ENCODE results near the gene PBX4. TPM values are rescaled to one million over a fixed set of nuclear protein-coding genes. Genes with fewer than 3 reads are reported as not detected.

PBX4 gene
- total RNA-seq, 1 experiment from 2014 or later, result 8.3 TPM

DNA sequence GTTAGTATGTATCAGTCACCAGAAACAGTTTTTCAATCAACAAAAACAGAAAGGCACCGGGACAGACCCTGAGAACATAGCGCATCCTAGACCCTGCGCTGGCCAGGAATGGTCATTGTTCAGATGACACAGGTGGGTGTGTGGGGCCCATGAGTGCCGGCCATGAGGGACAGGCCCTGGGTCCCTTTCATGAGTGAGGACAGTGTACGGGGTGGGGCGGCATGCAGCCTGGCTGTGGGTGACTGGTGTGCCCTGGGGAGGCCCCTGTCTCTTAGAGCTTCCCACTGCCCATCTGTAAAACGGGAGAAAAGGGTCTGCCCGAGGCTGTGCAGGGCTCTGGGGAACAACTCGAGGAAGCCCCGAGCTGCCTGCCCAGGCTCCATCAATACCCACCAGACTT, 25.8 kb downstream of the PBX4 start:
- intact Hi-C loops (cut with micrococcal nuclease; ENCODE audit: unreplicated experiment), result no loop called here
- TF ChIP-seq, protein P1, sequence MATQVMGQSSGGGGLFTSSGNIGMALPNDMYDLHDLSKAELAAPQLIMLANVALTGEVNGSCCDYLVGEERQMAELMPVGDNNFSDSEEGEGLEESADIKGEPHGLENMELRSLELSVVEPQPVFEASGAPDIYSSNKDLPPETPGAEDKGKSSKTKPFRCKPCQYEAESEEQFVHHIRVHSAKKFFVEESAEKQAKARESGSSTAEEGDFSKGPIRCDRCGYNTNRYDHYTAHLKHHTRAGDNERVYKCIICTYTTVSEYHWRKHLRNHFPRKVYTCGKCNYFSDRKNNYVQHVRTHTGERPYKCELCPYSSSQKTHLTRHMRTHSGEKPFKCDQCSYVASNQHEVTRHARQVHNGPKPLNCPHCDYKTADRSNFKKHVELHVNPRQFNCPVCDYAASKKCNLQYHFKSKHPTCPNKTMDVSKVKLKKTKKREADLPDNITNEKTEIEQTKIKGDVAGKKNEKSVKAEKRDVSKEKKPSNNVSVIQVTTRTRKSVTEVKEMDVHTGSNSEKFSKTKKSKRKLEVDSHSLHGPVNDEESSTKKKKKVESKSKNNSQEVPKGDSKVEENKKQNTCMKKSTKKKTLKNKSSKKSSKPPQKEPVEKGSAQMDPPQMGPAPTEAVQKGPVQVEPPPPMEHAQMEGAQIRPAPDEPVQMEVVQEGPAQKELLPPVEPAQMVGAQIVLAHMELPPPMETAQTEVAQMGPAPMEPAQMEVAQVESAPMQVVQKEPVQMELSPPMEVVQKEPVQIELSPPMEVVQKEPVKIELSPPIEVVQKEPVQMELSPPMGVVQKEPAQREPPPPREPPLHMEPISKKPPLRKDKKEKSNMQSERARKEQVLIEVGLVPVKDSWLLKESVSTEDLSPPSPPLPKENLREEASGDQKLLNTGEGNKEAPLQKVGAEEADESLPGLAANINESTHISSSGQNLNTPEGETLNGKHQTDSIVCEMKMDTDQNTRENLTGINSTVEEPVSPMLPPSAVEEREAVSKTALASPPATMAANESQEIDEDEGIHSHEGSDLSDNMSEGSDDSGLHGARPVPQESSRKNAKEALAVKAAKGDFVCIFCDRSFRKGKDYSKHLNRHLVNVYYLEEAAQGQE (IDR thresholded peaks at IDR 0.05; ENCODE audit: insufficient read depth in 1 of 2, low read depth in 2 of 2, low read length in 1 of 2), result no peak
- TF ChIP-seq TCF7L2 (IDR thresholded peaks at IDR 0.05; ENCODE audit: low read depth, low read length), result no peak
- TF ChIP-seq SIN3A (IDR thresholded peaks at IDR 0.05; ENCODE audit: borderline replicate concordance, insufficient read depth, low read depth, low read length), result no peak
- TF ChIP-seq, protein P2, sequence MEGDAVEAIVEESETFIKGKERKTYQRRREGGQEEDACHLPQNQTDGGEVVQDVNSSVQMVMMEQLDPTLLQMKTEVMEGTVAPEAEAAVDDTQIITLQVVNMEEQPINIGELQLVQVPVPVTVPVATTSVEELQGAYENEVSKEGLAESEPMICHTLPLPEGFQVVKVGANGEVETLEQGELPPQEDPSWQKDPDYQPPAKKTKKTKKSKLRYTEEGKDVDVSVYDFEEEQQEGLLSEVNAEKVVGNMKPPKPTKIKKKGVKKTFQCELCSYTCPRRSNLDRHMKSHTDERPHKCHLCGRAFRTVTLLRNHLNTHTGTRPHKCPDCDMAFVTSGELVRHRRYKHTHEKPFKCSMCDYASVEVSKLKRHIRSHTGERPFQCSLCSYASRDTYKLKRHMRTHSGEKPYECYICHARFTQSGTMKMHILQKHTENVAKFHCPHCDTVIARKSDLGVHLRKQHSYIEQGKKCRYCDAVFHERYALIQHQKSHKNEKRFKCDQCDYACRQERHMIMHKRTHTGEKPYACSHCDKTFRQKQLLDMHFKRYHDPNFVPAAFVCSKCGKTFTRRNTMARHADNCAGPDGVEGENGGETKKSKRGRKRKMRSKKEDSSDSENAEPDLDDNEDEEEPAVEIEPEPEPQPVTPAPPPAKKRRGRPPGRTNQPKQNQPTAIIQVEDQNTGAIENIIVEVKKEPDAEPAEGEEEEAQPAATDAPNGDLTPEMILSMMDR (IDR thresholded peaks at IDR 0.05), result no peak
- TF ChIP-seq POLR2AphosphoS5 (IDR thresholded peaks at IDR 0.05; ENCODE audit: low read depth, low read length), result no peak
- BruUV-seq (replicated peaks), result no TSS peak
- H3K27me3 ChIP-seq (ENCODE audit: control insufficient read depth, insufficient read depth, low read length), result no peaks in the 10 kb centered on the region
- DNase-seq (ENCODE audit: low read depth, low spot score), result no peak
- no peak overlapping the region for H3K27ac ChIP-seq (ENCODE audit: low read length)
- no peaks in the 10 kb centered on the region for H3K9me3 ChIP-seq (ENCODE audit: control insufficient read depth, insufficient read depth, low read depth, low read length)
- in situ Hi-C loops (cut with HindIII; ENCODE audit: low pct_unique_long_range_greater_than_20kb, low sequenced_read_pairs), result no loop called here
- no peak overlapping the region for H3K4me3 ChIP-seq (ENCODE audit: low read depth in 2 of 2, low read length in 2 of 2)
- POLR2A ChIA-PET, result no interaction called here
- H3K4me1 ChIP-seq (ENCODE audit: control insufficient read depth, insufficient read depth, low read length), result peaks cover 10% of the 10 kb centered on the region
- CTCF ChIA-PET, result no interaction called here
- no peak for ATAC-seq
- H3K36me3 ChIP-seq (ENCODE audit: control insufficient read depth, insufficient read depth, low read length), result no peaks in the 10 kb centered on the region

DNA sequence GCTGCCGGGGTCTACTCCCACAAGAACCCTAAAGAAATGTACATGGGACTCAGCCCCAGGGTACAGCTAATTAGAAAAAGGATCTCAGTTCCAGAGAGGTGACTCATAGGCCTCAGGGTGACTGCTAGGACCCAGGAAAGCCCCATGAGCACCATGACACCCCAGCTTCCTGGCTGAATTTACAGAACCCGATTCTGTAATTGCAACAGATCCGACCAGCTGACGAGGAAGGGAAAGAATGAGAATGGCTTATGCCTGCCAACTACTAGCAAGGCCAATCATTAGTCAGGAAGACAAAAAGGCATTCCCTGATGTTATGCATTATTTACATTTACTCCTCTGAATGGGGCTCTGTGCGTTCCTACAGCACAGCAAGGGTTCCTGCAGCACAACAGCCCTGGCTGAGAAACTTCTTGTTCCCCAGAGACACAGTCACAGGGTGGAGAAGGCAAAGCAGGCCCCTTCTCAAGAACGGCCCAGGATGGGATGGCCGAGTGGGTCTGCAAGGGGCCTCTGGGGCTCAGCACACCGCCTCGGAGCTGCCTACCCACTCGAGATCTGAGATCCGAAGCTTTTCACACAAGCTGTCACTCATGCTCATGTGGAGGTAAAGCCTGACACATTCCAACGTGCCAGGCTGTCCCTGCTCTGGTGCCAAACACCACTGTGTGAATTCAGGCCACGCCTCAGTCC, 27.2 kb downstream of the PBX4 start:
- DNase-seq (ENCODE audit: low read depth, low spot score) (peak; percentile 32), ATAC-seq (peak; percentile 89)
- Histone ChIP-seq H3K27ac (ENCODE audit: low read length) (peak overlapping the region; percentile 42), H3K27me3 (ENCODE audit: control insufficient read depth, insufficient read depth, low read length) (no peaks in the 10 kb centered on the region), H3K9me3 (ENCODE audit: control insufficient read depth, insufficient read depth, low read depth, low read length) (no peaks in the 10 kb centered on the region), H3K4me1 (ENCODE audit: control insufficient read depth, insufficient read depth, low read length) (peaks cover 10% of the 10 kb centered on the region), H3K4me3 (ENCODE audit: low read depth in 2 of 2, low read length in 2 of 2) (no peak overlapping the region), H3K36me3 (ENCODE audit: control insufficient read depth, insufficient read depth, low read length) (no peaks in the 10 kb centered on the region)
- POLR2A ChIA-PET, result no interaction called here
- TF ChIP-seq, protein P2 (IDR thresholded peaks at IDR 0.05), result no peak
- intact Hi-C loops (cut with micrococcal nuclease; ENCODE audit: unreplicated experiment), result no loop called here
- no TSS peak for BruUV-seq (replicated peaks)
- CTCF ChIA-PET, result no interaction called here
- in situ Hi-C loops (cut with HindIII; ENCODE audit: low pct_unique_long_range_greater_than_20kb, low sequenced_read_pairs), result no loop called here

All from Panc1 (cell line).